H1 (cell line): ENCODE results near the gene FAM24B. TPM values are rescaled to one million over a fixed set of nuclear protein-coding genes. Genes with fewer than 3 reads are reported as not detected.

ENCODE experiments used
- CTCF ChIA-PET: fragments of 300-600 bp; sonication (Branson Sonifier 250); formaldehyde crosslinking; loops from one replicate; lab custom pipeline; 2021; ENCODE audit not compliant: partially characterized antibody; lab: Charles Lee
- POLR2A ChIA-PET: fragments of 300-600 bp; sonication (Branson Sonifier 250); formaldehyde crosslinking; loops from one replicate; lab custom pipeline; 2021; ENCODE audit warnings: inconsistent platforms; ENCODE audit not compliant: partially characterized antibody; lab: Charles Lee
- DNase-seq, 2 experiments: peaks; one replicate each; pipeline versions ENCODE4 v3.0.0 to v3.0.0-alpha.2; 2010 to 2022; ENCODE audit warnings: low spot score in 2 of 2, low read depth in 1 of 2, mixed read lengths in 1 of 2
- FAIRE-seq: peaks from 2 replicates; lab custom pipeline; 2011; peaks lifted over from hg19 to GRCh38; lab: Jason Lieb, UNC
- H2AFZ ChIP-seq: 2 replicates; pipeline ENCODE4 v1.8.1; 2012; ENCODE audit warnings: low read length, inconsistent platforms
- H2AK5ac ChIP-seq: 2 replicates; pipeline ENCODE4 v1.6.1; 2013; ENCODE audit warnings: low read depth, low read length
- H2BK120ac ChIP-seq: replicated peaks from 2 replicates; pipeline ENCODE3; 2013; ENCODE audit warnings: low read depth, low read length, inconsistent platforms
- H2BK12ac ChIP-seq: 2 replicates; pipeline ENCODE4 v1.6.1; 2013; ENCODE audit warnings: low read depth, low read length
- H2BK15ac ChIP-seq: 2 replicates; pipeline ENCODE4 v1.6.1; 2013; ENCODE audit warnings: low read length
- H2BK20ac ChIP-seq: 2 replicates; pipeline ENCODE4 v1.6.1; 2013; ENCODE audit warnings: low read length
- H2BK5ac ChIP-seq: 2 replicates; pipeline ENCODE4 v1.6.1; 2013; ENCODE audit warnings: low read depth, low read length
- H3K14ac ChIP-seq: 2 replicates; pipeline ENCODE4 v1.6.1; 2013; ENCODE audit warnings: inconsistent platforms; ENCODE audit not compliant: insufficient read length
- H3K18ac ChIP-seq: 2 replicates; pipeline ENCODE4 v1.6.1; 2013; ENCODE audit warnings: low read length; ENCODE audit errors: extremely low read depth
- H3K23ac ChIP-seq: 2 replicates; pipeline ENCODE4 v1.6.1; 2013; ENCODE audit warnings: inconsistent platforms; ENCODE audit not compliant: insufficient read length
- H3K23me2 ChIP-seq: 2 replicates; pipeline ENCODE4 v1.6.1; 2013; ENCODE audit warnings: low read depth, low read length
- H3K27ac ChIP-seq: 2 replicates; pipeline ENCODE4 v1.6.1; 2011; ENCODE audit warnings: low read depth, low read length, inconsistent platforms
- H3K27me3 ChIP-seq, 4 experiments: replicated peaks in 1 of 4; 1 replicate in 1 of 4; 2 replicates in 3 of 4; pipeline versions ENCODE4 v1.6.1 to v1.8.1; 2011 to 2013; ENCODE audit warnings: low read length in 3 of 4, mild to moderate bottlenecking in 3 of 4, inconsistent platforms in 2 of 4, mixed read lengths in 2 of 4, moderate library complexity in 1 of 4; ENCODE audit not compliant: control insufficient read depth in 3 of 4, insufficient read depth in 3 of 4; ENCODE audit errors: extremely low read depth in 1 of 4
- H3K36me3 ChIP-seq, 4 experiments: 2 replicates each; pipeline versions ENCODE4 v1.6.1 to v1.8.1; 2011 to 2013; ENCODE audit warnings: mild to moderate bottlenecking in 4 of 4, low read length in 3 of 4, moderate library complexity in 2 of 4, control low read depth in 1 of 4, inconsistent platforms in 1 of 4; ENCODE audit not compliant: insufficient read depth in 4 of 4, control insufficient read depth in 2 of 4
- H3K4ac ChIP-seq: replicated peaks from 2 replicates; pipeline ENCODE3; 2013; ENCODE audit warnings: low read length, low read depth, mixed read lengths, inconsistent platforms; ENCODE audit not compliant: insufficient read length
- H3K4me1 ChIP-seq, 4 experiments: replicated peaks in 1 of 4; 1 replicate in 1 of 4; 2 replicates in 3 of 4; pipeline versions ENCODE4 v1.6.1 to v1.8.1; 2011 to 2013; ENCODE audit warnings: low read length in 3 of 4, inconsistent platforms in 2 of 4, mixed read lengths in 1 of 4; ENCODE audit not compliant: insufficient read depth in 4 of 4, control insufficient read depth in 3 of 4
- H3K4me2 ChIP-seq, 2 experiments: 2 replicates each; pipeline versions ENCODE4 v1.6.1 to v1.8.1; 2011 to 2013; ENCODE audit warnings: low read depth in 2 of 2, low read length in 2 of 2, control low read depth in 1 of 2, inconsistent platforms in 1 of 2, mild to moderate bottlenecking in 1 of 2; ENCODE audit not compliant: insufficient read depth in 1 of 2
- H3K4me3 ChIP-seq, 4 experiments: fragments of 200-600, 300-600 bp in 1 of 4; sonication (generic), shearing (Covaris generic), sonication (Bioruptor Twin) in 1 of 4; 2 replicates each; pipeline versions ENCODE4 v1.5.1 to v1.8.1; 2011 to 2016; ENCODE audit warnings: low read length in 4 of 4, low read depth in 3 of 4, control low read depth in 2 of 4, inconsistent platforms in 2 of 4, mild to moderate bottlenecking in 2 of 4, mixed read lengths in 1 of 4, moderate library complexity in 1 of 4; ENCODE audit not compliant: insufficient read depth in 2 of 4; ENCODE audit errors: extremely low read depth in 1 of 4
- H3K56ac ChIP-seq: replicated peaks from 2 replicates; pipeline ENCODE3; 2013; ENCODE audit warnings: low read depth, mild to moderate bottlenecking, mixed read lengths, low read length, inconsistent platforms; ENCODE audit not compliant: insufficient read length
- H3K79me1 ChIP-seq: 2 replicates; pipeline ENCODE4 v1.6.1; 2013; ENCODE audit warnings: low read depth, low read length, control low read depth
- H3K79me2 ChIP-seq, 2 experiments: 2 replicates each; pipeline versions ENCODE4 v1.6.1 to v1.8.1; 2012 to 2013; ENCODE audit warnings: low read length in 2 of 2, mild to moderate bottlenecking in 2 of 2, inconsistent platforms in 1 of 2; ENCODE audit not compliant: insufficient read depth in 2 of 2, control insufficient read depth in 1 of 2
- H3K9ac ChIP-seq, 4 experiments: replicated peaks in 1 of 4; 1 replicate in 1 of 4; 2 replicates in 3 of 4; pipeline versions ENCODE4 v1.6.1 to v1.8.1; 2011 to 2013; ENCODE audit warnings: low read depth in 3 of 4, low read length in 3 of 4, control low read depth in 2 of 4, mild to moderate bottlenecking in 2 of 4, moderate library complexity in 2 of 4, inconsistent platforms in 1 of 4; ENCODE audit errors: extremely low read depth in 1 of 4
- H3K9me3 ChIP-seq, 2 experiments: 2 replicates each; pipeline versions ENCODE4 v1.6.1 to v1.8.1; 2012 to 2013; ENCODE audit warnings: mild to moderate bottlenecking in 2 of 2, moderate library complexity in 2 of 2, control low read depth in 1 of 2, inconsistent platforms in 1 of 2, low read depth in 1 of 2, low read length in 1 of 2, mixed read lengths in 1 of 2; ENCODE audit not compliant: insufficient read depth in 2 of 2
- H4K20me1 ChIP-seq, 2 experiments: replicated peaks in 1 of 2; 2 replicates each; pipeline versions ENCODE3 to v1.8.1; 2011 to 2013; ENCODE audit warnings: inconsistent platforms in 2 of 2, low read length in 2 of 2, mild to moderate bottlenecking in 1 of 2; ENCODE audit not compliant: insufficient read depth in 2 of 2, control insufficient read depth in 1 of 2
- H4K5ac ChIP-seq: 2 replicates; pipeline ENCODE4 v1.6.1; 2013; ENCODE audit warnings: low read length, low read depth, mixed read lengths, inconsistent platforms; ENCODE audit not compliant: insufficient read length
- H4K8ac ChIP-seq: 2 replicates; pipeline ENCODE4 v1.8.0; 2013; ENCODE audit warnings: mild to moderate bottlenecking, moderate library complexity, low read length, inconsistent platforms; ENCODE audit not compliant: insufficient read depth; ENCODE audit errors: extremely low read depth
- H4K91ac ChIP-seq: replicated peaks from 2 replicates; pipeline ENCODE3; 2013; ENCODE audit warnings: low read length, mixed read lengths, inconsistent platforms; ENCODE audit not compliant: insufficient read length
- ASH2L ChIP-seq: fragments of 200-600, 300-600 bp; sonication (generic); IDR thresholded peaks from one replicate; pipeline ENCODE4 v1.7.1; 2017; ENCODE audit warnings: low read length
- CBX5 ChIP-seq: fragments of 300-800, 300-1000 bp; sonication (generic); IDR thresholded peaks from 2 replicates; pipeline ENCODE4 v1.7.1; 2016; ENCODE audit warnings: antibody characterized with exemption, low read length, low read depth
- CTBP2 ChIP-seq: IDR thresholded peaks from 2 replicates; pipeline ENCODE4 v1.7.0; 2011; ENCODE audit warnings: borderline replicate concordance, mild to moderate bottlenecking, moderate library complexity, mixed read lengths, low read length; ENCODE audit not compliant: insufficient read depth, insufficient read length
- FOSL1 ChIP-seq: IDR thresholded peaks from 2 replicates; pipeline ENCODE4 v1.6.1; 2011; ENCODE audit warnings: mild to moderate bottlenecking, low read depth, low read length, moderate library complexity; ENCODE audit not compliant: insufficient read depth
- GTF2F1 ChIP-seq: IDR thresholded peaks from 2 replicates; pipeline ENCODE4 v1.6.1; 2012; ENCODE audit warnings: low read depth, low read length, improper control_type of control experiment, borderline replicate concordance
- NANOG ChIP-seq: IDR thresholded peaks from 2 replicates; pipeline ENCODE4 v1.6.1; 2011; ENCODE audit warnings: low read length, low read depth, mild to moderate bottlenecking, inconsistent platforms; ENCODE audit not compliant: insufficient read depth, poor library complexity, severe bottlenecking
- POU5F1 ChIP-seq: IDR thresholded peaks from 2 replicates; pipeline ENCODE4 v1.6.1; 2011; ENCODE audit warnings: low read depth, mild to moderate bottlenecking, low read length, moderate library complexity
- SRF ChIP-seq: IDR thresholded peaks from 2 replicates; pipeline ENCODE4 v1.6.1; 2011; ENCODE audit warnings: mild to moderate bottlenecking, low read depth, low read length, moderate library complexity
- TCF12 ChIP-seq: IDR thresholded peaks from 2 replicates; pipeline ENCODE4 v1.6.1; 2011; ENCODE audit warnings: low read depth, mild to moderate bottlenecking, low read length
- WGBS, 2 experiments: shearing (Covaris generic) in 1 of 2; methylation state at CpG; one replicate each; pipeline versions ENCODE4 v1.1.6 to v1.1.7; 2013 to 2015; ENCODE audit warnings: low lambda C conversion rate in 2 of 2, mixed read lengths in 2 of 2, inconsistent platforms in 1 of 2, low coverage in 1 of 2, missing lambda C conversion rate in 1 of 2; ENCODE audit not compliant: insufficient replicate concordance in 2 of 2, insufficient coverage in 1 of 2, insufficient read length in 1 of 2; ENCODE audit errors: extremely low coverage in 1 of 2, missing lambda C conversion rate in 1 of 2; 5-methylcytosine and 5-hydroxymethylcytosine counted together
- polyA plus RNA-seq, 7 experiments: library from polyadenylated mRNA; depleted of rRNA in 3 of 7; stranded (reverse) in 5 of 7; unstranded in 2 of 7; fragments of >200 nt in 5 of 7; fragments of 200-250 nt in 2 of 7; gene quantifications; 1 replicate in 5 of 7; 2 replicates in 1 of 7; 4 replicates in 1 of 7; pipeline versions ENCODE4 v1.2.1 to v1.2.3, GENCODE V29; 2011 to 2013; ENCODE audit warnings: missing spikeins in 2 of 7, mixed read lengths in 2 of 7
- total RNA-seq: library from RNA; stranded (reverse); fragmentation: NEBNext Ultra II Directional; extraction: Animal tissue kit (Norgen Biotek cat#: 25700); gene quantifications from 2 replicates; pipeline ENCODE4 v1.2.1, GENCODE V29; 2021
- TF ChIP-seq, protein P1 (sequence below): IDR thresholded peaks from 2 replicates; pipeline ENCODE4 v1.6.1; 2011; ENCODE audit warnings: low read depth, mild to moderate bottlenecking, low read length; ENCODE audit not compliant: insufficient read depth
- TF ChIP-seq, protein P2 (sequence below), 3 experiments: IDR thresholded peaks; 1 replicate in 2 of 3; 2 replicates in 1 of 3; pipeline versions ENCODE4 v1.5.1 to v1.6.1; 2011; ENCODE audit warnings: low read length in 3 of 3, mild to moderate bottlenecking in 3 of 3, inconsistent platforms in 2 of 3, low read depth in 1 of 3, moderate library complexity in 1 of 3; ENCODE audit not compliant: insufficient read depth in 1 of 3; ENCODE audit errors: control extremely low read depth in 1 of 3

FAM24B gene
- total and polyA plus RNA-seq, 2 of the 8 experiments (the other 6 are each of a cell fraction or from before 2014, with no cell fraction given): 0.50 to 0.56 TPM

DNA sequence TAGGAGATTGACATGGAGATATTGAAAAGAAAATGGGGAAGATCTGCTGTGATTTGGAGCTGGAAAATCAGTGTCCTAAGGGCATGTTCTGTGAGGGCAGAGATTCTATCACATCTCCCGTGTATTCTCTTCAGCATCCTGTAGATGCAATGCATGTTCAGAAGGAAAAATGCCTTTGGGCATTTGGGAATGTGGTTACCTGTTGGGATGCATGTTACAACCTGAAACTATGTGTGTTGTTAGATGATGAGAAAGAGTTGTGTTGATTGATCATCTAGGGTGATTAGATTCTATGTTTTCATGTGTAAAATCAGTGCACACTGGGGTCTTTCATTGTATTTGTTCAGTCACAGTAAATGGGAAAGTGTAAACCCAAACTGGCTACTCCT lies 48.4 kb downstream of the FAM24B start:
- Histone ChIP-seq H3K4ac (no peak overlapping the region), H3K4me3 (no peak overlapping the region), H3K27me3 (no peaks in the 10 kb centered on the region), H2BK15ac (no peak overlapping the region), H3K9me3 (no peaks in the 10 kb centered on the region), H2BK120ac (no peak overlapping the region), H2BK5ac (no peak overlapping the region), H3K4me1 (peaks cover 0 to 3% (median 0%) of the 10 kb centered on the region in 4 experiments; a peak in 1 of 7 replicates), H3K14ac (no peak overlapping the region), H3K36me3 (peaks cover 0 to 24% (median 11%) of the 10 kb centered on the region in 4 experiments; a peak in 5 of 8 replicates), H2BK12ac (no peak overlapping the region), H3K79me2 (no peaks in the 10 kb centered on the region), H3K9ac (no peak overlapping the region), H2AFZ (no peak overlapping the region), H4K91ac (no peak overlapping the region), H3K18ac (no peak overlapping the region), H3K4me2 (no peak overlapping the region), H3K79me1 (no peaks in the 10 kb centered on the region), H4K20me1 (no peaks in the 10 kb centered on the region), H2AK5ac (no peak overlapping the region), H3K23ac (no peak overlapping the region), H3K27ac (no peak overlapping the region), H3K23me2 (no peaks in the 10 kb centered on the region), H4K8ac (no peak overlapping the region), H2BK20ac (no peak overlapping the region), H4K5ac (no peak overlapping the region), H3K56ac (no peak overlapping the region)
- CTCF ChIA-PET: interaction anchor here (0.6 kb wide), 1 partner anchor 380 kb away, joined by 3 read pairs; no protein-coding TSS in a partner anchor
- 94% methylated on average over 1 of the region's 1 CpG; no CpG with 5 or more reads in 1 of the 2 experiments for WGBS, 2 experiments
- DNase-seq (no peak), FAIRE-seq (no peak)
- POLR2A ChIA-PET: no interaction called here
- TF ChIP-seq, protein P1, sequence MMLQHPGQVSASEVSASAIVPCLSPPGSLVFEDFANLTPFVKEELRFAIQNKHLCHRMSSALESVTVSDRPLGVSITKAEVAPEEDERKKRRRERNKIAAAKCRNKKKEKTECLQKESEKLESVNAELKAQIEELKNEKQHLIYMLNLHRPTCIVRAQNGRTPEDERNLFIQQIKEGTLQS: no peak
- TF ChIP-seq NANOG (no peak), SRF (no peak), CBX5 (no peak), FOSL1 (no peak), GTF2F1 (no peak), POU5F1 (no peak), TCF12 (no peak), CTBP2 (no peak), ASH2L (no peak)
- TF ChIP-seq, protein P2, sequence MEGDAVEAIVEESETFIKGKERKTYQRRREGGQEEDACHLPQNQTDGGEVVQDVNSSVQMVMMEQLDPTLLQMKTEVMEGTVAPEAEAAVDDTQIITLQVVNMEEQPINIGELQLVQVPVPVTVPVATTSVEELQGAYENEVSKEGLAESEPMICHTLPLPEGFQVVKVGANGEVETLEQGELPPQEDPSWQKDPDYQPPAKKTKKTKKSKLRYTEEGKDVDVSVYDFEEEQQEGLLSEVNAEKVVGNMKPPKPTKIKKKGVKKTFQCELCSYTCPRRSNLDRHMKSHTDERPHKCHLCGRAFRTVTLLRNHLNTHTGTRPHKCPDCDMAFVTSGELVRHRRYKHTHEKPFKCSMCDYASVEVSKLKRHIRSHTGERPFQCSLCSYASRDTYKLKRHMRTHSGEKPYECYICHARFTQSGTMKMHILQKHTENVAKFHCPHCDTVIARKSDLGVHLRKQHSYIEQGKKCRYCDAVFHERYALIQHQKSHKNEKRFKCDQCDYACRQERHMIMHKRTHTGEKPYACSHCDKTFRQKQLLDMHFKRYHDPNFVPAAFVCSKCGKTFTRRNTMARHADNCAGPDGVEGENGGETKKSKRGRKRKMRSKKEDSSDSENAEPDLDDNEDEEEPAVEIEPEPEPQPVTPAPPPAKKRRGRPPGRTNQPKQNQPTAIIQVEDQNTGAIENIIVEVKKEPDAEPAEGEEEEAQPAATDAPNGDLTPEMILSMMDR (IDR thresholded peaks at IDR 0.05; ENCODE audit: control extremely low read depth in 1 of 3, insufficient read depth in 1 of 3, low read depth in 1 of 3, low read length in 3 of 3): no peak
